OCI-LY3 (cell line): ENCODE results near the gene E2F2.

Source experiments
- H2AFZ ChIP-seq: fragments of 200-600, 300-600 bp; shearing (Covaris generic); 2 replicates; pipeline ENCODE4 v1.6.0; 2014; ENCODE audit warnings: antibody characterized with exemption, low read depth, low read length
- H3K27ac ChIP-seq: fragments of 200-600, 300-600 bp; sonication (generic); 2 replicates; pipeline ENCODE4 v1.5.1; 2014; ENCODE audit warnings: mild to moderate bottlenecking, low read length, moderate library complexity, mixed read lengths
- H3K27me3 ChIP-seq: fragments of 200-600, 300-600 bp; sonication (generic); 2 replicates; pipeline ENCODE4 v1.6.1; 2014; ENCODE audit warnings: low read depth, low read length, mixed read lengths
- H3K36me3 ChIP-seq: fragments of 200-600, 300-600 bp; sonication (generic); replicated peaks from 2 replicates; pipeline ENCODE3; 2014; ENCODE audit warnings: low read depth, low read length, mixed read lengths
- H3K4me1 ChIP-seq: fragments of 300-600, 200-600 bp; sonication (generic); 2 replicates; pipeline ENCODE4 v1.6.1; 2014; ENCODE audit warnings: low read length, mixed read lengths
- H3K4me2 ChIP-seq: fragments of 200-600, 300-600 bp; sonication (generic); 2 replicates; pipeline ENCODE4 v1.6.1; 2014; ENCODE audit warnings: low read length, mixed read lengths
- H3K4me3 ChIP-seq: fragments of 300-600, 200-600 bp; sonication (generic); 2 replicates; pipeline ENCODE4 v1.5.1; 2014; ENCODE audit warnings: antibody characterized with exemption, mild to moderate bottlenecking, low read length, moderate library complexity
- H3K79me2 ChIP-seq: fragments of 300-600, 200-600 bp; shearing (Covaris generic); 2 replicates; pipeline ENCODE4 v1.6.1; 2014; ENCODE audit warnings: mild to moderate bottlenecking, low read length, mixed read lengths
- H3K9ac ChIP-seq: fragments of 300-600, 200-600 bp; shearing (Covaris generic); 2 replicates; pipeline ENCODE4 v1.6.0; 2014; ENCODE audit warnings: mild to moderate bottlenecking, low read length, moderate library complexity
- H3K9me3 ChIP-seq: fragments of 200-600, 300-600 bp; shearing (Covaris generic); 2 replicates; pipeline ENCODE4 v1.6.1; 2014; ENCODE audit warnings: low read length, mixed read lengths; ENCODE audit not compliant: insufficient read depth
- H4K20me1 ChIP-seq: fragments of 200-600, 300-600 bp; sonication (generic); 2 replicates; pipeline ENCODE4 v1.6.1; 2016; ENCODE audit warnings: low read length, mixed read lengths; ENCODE audit not compliant: insufficient read depth
- CTCF ChIP-seq: fragments of 200-600, 300-600 bp; sonication (generic); IDR thresholded peaks from 2 replicates; pipeline ENCODE4 v1.5.1; 2014; ENCODE audit warnings: antibody characterized with exemption, low read length, low read depth
- EZH2phosphoT487 ChIP-seq: fragments of 200-600 bp; shearing (Covaris generic); IDR thresholded peaks from 2 replicates; pipeline ENCODE4 v1.6.1; 2018; ENCODE audit warnings: antibody characterized with exemption, mixed run types, low read depth

Gene E2F2

GRCh38 chr1:23548704-23549143 is 17.7 kb upstream of the E2F2 start:
- peaks cover 6% of the 10 kb centered on the region for H3K4me1 ChIP-seq
- no peak overlapping the region for H2AFZ ChIP-seq
- no peak overlapping the region for H3K27ac ChIP-seq

DNA sequence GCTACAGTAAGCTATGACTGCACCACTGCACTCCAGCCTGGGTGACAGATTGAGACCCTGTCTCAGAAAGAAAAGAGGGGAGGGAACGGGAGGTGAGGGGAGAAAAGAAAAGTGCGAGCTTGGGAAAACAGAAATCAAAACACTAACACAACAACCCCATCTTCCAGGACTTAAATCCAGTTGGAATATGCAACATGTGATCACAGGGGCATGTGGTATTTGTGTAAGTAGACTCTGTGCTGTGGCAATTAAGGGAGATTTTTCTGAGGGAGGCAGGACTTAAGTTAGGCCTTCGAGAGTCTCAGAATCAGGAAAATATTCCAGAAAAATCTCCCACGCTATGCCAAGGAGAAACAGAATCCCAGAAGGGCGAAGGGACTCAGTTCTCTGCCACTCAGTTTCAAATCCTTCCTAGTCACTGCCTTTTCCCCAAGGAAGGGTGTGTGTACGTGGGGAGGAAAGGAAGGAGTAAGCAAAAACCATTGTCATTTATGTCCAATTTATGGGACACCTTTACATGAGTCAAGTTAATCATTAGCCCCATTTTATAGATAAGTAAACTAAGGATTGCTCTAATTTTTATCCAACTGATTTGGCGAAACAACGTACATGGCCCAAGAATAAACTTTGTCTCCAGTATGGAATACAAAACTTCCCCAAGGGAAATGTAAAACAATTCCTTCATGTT is 16.0 kb upstream of the E2F2 start:
- Histone ChIP-seq H2AFZ (no peak overlapping the region), H4K20me1 (no peaks in the 10 kb centered on the region), H3K4me3 (no peak overlapping the region), H3K79me2 (no peaks in the 10 kb centered on the region), H3K36me3 (no peaks in the 10 kb centered on the region), H3K9me3 (no peaks in the 10 kb centered on the region), H3K27ac (no peak overlapping the region), H3K4me1 (0 out of 2 replicates have a peak, but pooled peaks cover 2% of the 10 kb centered on the region), H3K27me3 (no peaks in the 10 kb centered on the region), H3K9ac (no peak overlapping the region), H3K4me2 (no peak overlapping the region)
- no peak for TF ChIP-seq EZH2phosphoT487
- TF ChIP-seq CTCF, result no peak

More at GRCh38 chr1:23548704-23549143, 17.7 kb upstream of the E2F2 start:
- H3K36me3 ChIP-seq, result no peaks in the 10 kb centered on the region
- no peak overlapping the region for H3K4me2 ChIP-seq
- H3K9me3 ChIP-seq, result no peaks in the 10 kb centered on the region
- TF ChIP-seq EZH2phosphoT487 (no peak), CTCF (no peak)
- H3K79me2 ChIP-seq, result no peaks in the 10 kb centered on the region
- H3K27me3 ChIP-seq, result no peaks in the 10 kb centered on the region
- no peaks in the 10 kb centered on the region for H4K20me1 ChIP-seq
- no peak overlapping the region for H3K9ac ChIP-seq
- H3K4me3 ChIP-seq, result no peak overlapping the region

GRCh38 chr1:23545851-23546250 is 14.8 kb upstream of the E2F2 start:
- H3K4me1 ChIP-seq, result 0 out of 2 replicates have a peak, but pooled peaks cover 2% of the 10 kb centered on the region
- H4K20me1 ChIP-seq, result no peaks in the 10 kb centered on the region
- no peak overlapping the region for H3K9ac ChIP-seq
- H3K9me3 ChIP-seq, result no peaks in the 10 kb centered on the region
- no peak overlapping the region for H3K27ac ChIP-seq
- no peak overlapping the region for H3K4me2 ChIP-seq
- no peak for TF ChIP-seq EZH2phosphoT487
- no peak for TF ChIP-seq CTCF
- H3K27me3 ChIP-seq, result no peaks in the 10 kb centered on the region
- no peak overlapping the region for H3K4me3 ChIP-seq
- no peaks in the 10 kb centered on the region for H3K79me2 ChIP-seq
- H3K36me3 ChIP-seq, result no peaks in the 10 kb centered on the region
- H2AFZ ChIP-seq, result no peak overlapping the region

- Histone ChIP-seq H3K4me3 (no peak overlapping the region), H3K4me1 (no peaks in the 10 kb centered on the region), H3K9ac (no peak overlapping the region), H3K36me3 (no peaks in the 10 kb centered on the region), H3K9me3 (no peaks in the 10 kb centered on the region), H3K79me2 (no peaks in the 10 kb centered on the region), H2AFZ (no peak overlapping the region), H3K4me2 (no peak overlapping the region), H4K20me1 (no peaks in the 10 kb centered on the region), H3K27me3 (no peaks in the 10 kb centered on the region), H3K27ac (no peak overlapping the region)
- TF ChIP-seq CTCF (peak; percentile 81), EZH2phosphoT487 (no peak)
Observed at GRCh38 chr1:23544444-23545389, 13.7 kb upstream of the E2F2 start.
